ENCODE results near the gene SUMO3. TPM values are rescaled to one million over a fixed set of nuclear protein-coding genes. Genes with fewer than 3 reads are reported as not detected.
A peak's percentile ranks its signal among the peaks of the same experiment; 100 is the strongest.

SUMO3 gene
- polyA plus RNA-seq, 1 donor (not counting 4 experiments of a cell fraction or from before 2014, with no cell fraction given) = 115 TPM

- Histone ChIP-seq H3K4me2 (ENCODE audit: control insufficient read depth, extremely low read depth, insufficient read depth, low read depth, low read length) (no peak overlapping the region), H4K20me1 (ENCODE audit: control insufficient read depth, extremely low read depth, insufficient read depth, low read length) (peaks cover 12% of the 10 kb centered on the region), H3K4me3 (ENCODE audit: control insufficient read depth in 2 of 3, extremely low read depth in 1 of 3, insufficient read depth in 2 of 3, low read depth in 1 of 3, low read length in 3 of 3) (no peak overlapping the region), H3K9me1 (ENCODE audit: control insufficient read depth, extremely low read depth, insufficient read depth, low read length) (no peaks in the 10 kb centered on the region), H3K9me3 (ENCODE audit: control insufficient read depth, low read depth, low read length) (no peaks in the 10 kb centered on the region), H3K79me2 (ENCODE audit: control insufficient read depth, insufficient read depth, low read length) (peaks cover 90% of the 10 kb centered on the region), H3K4me1 (ENCODE audit: control insufficient read depth, extremely low read depth, insufficient read depth, low read length) (peaks cover 8% of the 10 kb centered on the region), H3K27me3 (ENCODE audit: control insufficient read depth, extremely low read depth, insufficient read depth, low read length) (no peaks in the 10 kb centered on the region), H3K27ac (ENCODE audit: control insufficient read depth, insufficient read depth, low read length) (no peak overlapping the region), H3K9ac (ENCODE audit: control insufficient read depth, extremely low read depth, insufficient read depth, low read length) (no peak overlapping the region), H2AFZ (ENCODE audit: control insufficient read depth, low read length) (no peak overlapping the region), H3K36me3 (ENCODE audit: control insufficient read depth in 2 of 2, extremely low read depth in 1 of 2, insufficient read depth in 2 of 2, low read length in 2 of 2) (peaks cover 8 to 11% of the 10 kb centered on the region in 2 experiments)
- dilution Hi-C loops (cut with MboI; ENCODE audit: extremely low pct_ligation_motif_present, low sequenced_read_pairs) = no loop called here
- DNase-seq (ENCODE audit: low read depth, low spot score) (no peak), FAIRE-seq (no peak)
- no peak for TF ChIP-seq EZH2 (IDR thresholded peaks at IDR 0.05; ENCODE audit: low read length)
- TF ChIP-seq CTCF (optimal IDR thresholded peaks at IDR 0.05 in 1 of 3, IDR thresholded peaks at IDR 0.05 in 1 of 3, conservative IDR thresholded peaks at IDR 0.05 in 1 of 3; ENCODE audit: extremely low read depth in 1 of 3, insufficient read depth in 2 of 3, low read length in 3 of 3) = peak in 1 of 3 experiments; percentile 4
These were observed 24.1 kb downstream of the SUMO3 start for GRCh38 chr21:44793592-44794374.

- Histone ChIP-seq H3K4me3 (ENCODE audit: control insufficient read depth in 2 of 3, extremely low read depth in 1 of 3, insufficient read depth in 2 of 3, low read depth in 1 of 3, low read length in 3 of 3) (no peak overlapping the region), H3K79me2 (ENCODE audit: control insufficient read depth, insufficient read depth, low read length) (peaks cover 84% of the 10 kb centered on the region), H4K20me1 (ENCODE audit: control insufficient read depth, extremely low read depth, insufficient read depth, low read length) (peaks cover 11% of the 10 kb centered on the region), H3K4me1 (ENCODE audit: control insufficient read depth, extremely low read depth, insufficient read depth, low read length) (peaks cover 8% of the 10 kb centered on the region), H3K4me2 (ENCODE audit: control insufficient read depth, extremely low read depth, insufficient read depth, low read depth, low read length) (no peak overlapping the region), H3K27me3 (ENCODE audit: control insufficient read depth, extremely low read depth, insufficient read depth, low read length) (no peaks in the 10 kb centered on the region), H2AFZ (ENCODE audit: control insufficient read depth, low read length) (no peak overlapping the region), H3K9me3 (ENCODE audit: control insufficient read depth, low read depth, low read length) (no peaks in the 10 kb centered on the region), H3K27ac (ENCODE audit: control insufficient read depth, insufficient read depth, low read length) (peak overlapping the region; percentile 42), H3K36me3 (ENCODE audit: control insufficient read depth in 2 of 2, extremely low read depth in 1 of 2, insufficient read depth in 2 of 2, low read length in 2 of 2) (peaks cover 6 to 11% of the 10 kb centered on the region in 2 experiments), H3K9me1 (ENCODE audit: control insufficient read depth, extremely low read depth, insufficient read depth, low read length) (no peaks in the 10 kb centered on the region), H3K9ac (ENCODE audit: control insufficient read depth, extremely low read depth, insufficient read depth, low read length) (no peak overlapping the region)
- no peak for DNase-seq (ENCODE audit: low read depth, low spot score)
- no peak for FAIRE-seq
- dilution Hi-C loops (cut with MboI; ENCODE audit: extremely low pct_ligation_motif_present, low sequenced_read_pairs) = no loop called here
- no peak for TF ChIP-seq EZH2 (IDR thresholded peaks at IDR 0.05; ENCODE audit: low read length)
- TF ChIP-seq CTCF (optimal IDR thresholded peaks at IDR 0.05 in 1 of 3, IDR thresholded peaks at IDR 0.05 in 1 of 3, conservative IDR thresholded peaks at IDR 0.05 in 1 of 3; ENCODE audit: extremely low read depth in 1 of 3, insufficient read depth in 2 of 3, low read length in 3 of 3) = peak; percentile 71 to 76 (median 72)
These were observed 24.9 kb downstream of the SUMO3 start for GRCh38 chr21:44792702-44793591.
